NCI-H1092 (cell line): ENCODE results near the gene RAB20.
"Not testable (repeated sequence)": the region's sequence is repeated elsewhere in the genome, so short reads cannot be mapped to it uniquely, and the experiment has no call there.

ENCODE experiments used
- DNase-seq: peaks from one replicate; lab custom pipeline; 2025; lab: John Stamatoyannopoulos, UW

The RAB20 gene

GRCh38 chr13:110509478-110509926 lies 52.0 kb downstream of the RAB20 start:
- peak; percentile 32 for DNase-seq

- DNase-seq: no peak
Observed at GRCh38 chr13:110507678-110508381, 53.7 kb downstream of the RAB20 start.

- no peak for DNase-seq
Observed at GRCh38 chr13:110506859-110507566, 54.5 kb downstream of the RAB20 start.

- no peak for DNase-seq
Observed at GRCh38 chr13:110506396-110506795, 55.1 kb downstream of the RAB20 start.

- DNase-seq: no peak
Observed at GRCh38 chr13:110505594-110505993, 55.9 kb downstream of the RAB20 start.

GRCh38 chr13:110503979-110504499 lies 57.5 kb downstream of the RAB20 start:
- no peak for DNase-seq

- DNase-seq: no peak
Observed at GRCh38 chr13:110503037-110503901, 58.3 kb downstream of the RAB20 start.

- no peak for DNase-seq
Observed at GRCh38 chr13:110501188-110501587, 60.3 kb downstream of the RAB20 start.

GRCh38 chr13:110500341-110500740 lies 61.2 kb downstream of the RAB20 start:
- no peak for DNase-seq

GRCh38 chr13:110499621-110500281 lies 61.8 kb downstream of the RAB20 start:
- peak; percentile 74 for DNase-seq

- DNase-seq: no peak
Observed at GRCh38 chr13:110498765-110499164, 62.8 kb downstream of the RAB20 start.

GRCh38 chr13:110498327-110498726 lies 63.2 kb downstream of the RAB20 start:
- no peak for DNase-seq

GRCh38 chr13:110497896-110498295 lies 63.6 kb downstream of the RAB20 start:
- not testable (repeated sequence) for DNase-seq

GRCh38 chr13:110497003-110497402 lies 64.5 kb downstream of the RAB20 start:
- DNase-seq: no peak

GRCh38 chr13:110496281-110496680 lies 65.2 kb downstream of the RAB20 start:
- no peak for DNase-seq

- DNase-seq: no peak
Observed at GRCh38 chr13:110495881-110496280, 65.6 kb downstream of the RAB20 start.

GRCh38 chr13:110495376-110495775 lies 66.1 kb downstream of the RAB20 start:
- no peak for DNase-seq

- no peak for DNase-seq
Observed at GRCh38 chr13:110493613-110494012, 67.9 kb downstream of the RAB20 start.

GRCh38 chr13:110492679-110493593 lies 68.6 kb downstream of the RAB20 start:
- DNase-seq: no peak

GRCh38 chr13:110491869-110492678 lies 69.4 kb downstream of the RAB20 start:
- no peak for DNase-seq
